HG02759 (cell line): ENCODE data around the gene SLC25A18.
"Not testable (repeated sequence)": the region's sequence is repeated elsewhere in the genome, so short reads cannot be mapped to it uniquely, and the experiment has no call there.

Experiments used
- ATAC-seq: cut with Tn5 transposase; IDR thresholded peaks from one replicate; pipeline ENCODE4 v1.9.1; 2021; ENCODE audit warnings: mild to moderate bottlenecking, moderate library complexity; ENCODE audit not compliant: unreplicated experiment

Gene SLC25A18

DNA sequence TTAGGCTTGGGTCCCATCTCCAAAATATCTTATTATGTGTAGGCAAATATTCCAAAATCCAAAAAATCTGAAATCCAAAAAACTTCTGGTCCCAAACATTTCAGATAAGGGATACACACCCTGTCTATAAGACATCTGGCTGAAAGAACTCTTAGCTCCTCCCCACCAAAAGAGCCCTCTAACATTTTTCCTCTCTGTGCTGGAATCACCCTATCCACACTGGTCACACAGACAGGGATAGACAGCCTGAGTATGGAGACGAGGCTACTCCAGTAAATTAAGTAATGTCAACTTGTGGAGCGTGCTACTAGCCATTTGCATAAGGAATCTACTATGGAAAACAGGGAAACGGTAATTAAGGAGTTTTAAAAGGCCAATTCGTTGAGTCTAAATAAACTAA is 40.4 kb downstream of the SLC25A18 start:
- no peak for ATAC-seq

DNA sequence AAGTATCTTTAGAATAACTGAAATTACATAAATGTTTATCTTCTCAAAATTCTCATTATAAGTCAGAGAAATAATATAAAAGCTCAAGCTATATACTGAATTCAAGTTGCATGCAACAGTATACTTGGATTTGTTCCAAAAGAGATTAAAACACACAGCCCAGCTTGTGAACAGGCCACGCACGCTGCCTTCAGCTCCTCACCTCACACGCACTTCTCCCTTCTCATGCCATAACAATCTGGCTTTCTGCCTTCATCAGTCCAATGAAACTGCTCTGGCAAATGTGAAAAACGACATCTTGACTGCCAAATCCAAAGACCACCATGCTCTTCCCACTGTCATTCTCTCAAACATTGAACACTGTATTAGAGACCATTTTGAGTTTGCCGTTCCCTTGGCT is 43.2 kb downstream of the SLC25A18 start:
- no peak for ATAC-seq

GRCh38 chr22:17607891-17608521 is 44.7 kb downstream of the SLC25A18 start:
- no peak for ATAC-seq

DNA sequence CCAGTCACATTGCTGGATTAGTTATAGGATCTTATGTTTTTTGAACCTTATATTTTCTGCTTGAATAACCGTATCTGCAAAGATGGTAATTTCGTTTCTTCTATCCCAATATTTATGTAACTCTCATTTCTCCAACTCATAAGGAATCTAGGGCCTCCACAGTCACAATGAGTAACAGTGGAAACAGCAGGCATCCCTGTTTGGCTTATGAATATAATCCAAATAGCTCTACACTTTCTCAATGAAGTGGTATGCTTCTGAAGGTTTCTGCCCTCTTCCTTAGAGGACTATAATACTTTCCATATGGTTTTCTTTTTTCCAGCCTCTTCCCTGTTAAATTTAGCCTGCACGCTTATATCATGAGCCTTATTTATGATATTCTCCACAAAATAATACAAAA is 48.8 kb downstream of the SLC25A18 start:
- ATAC-seq, result no peak

DNA sequence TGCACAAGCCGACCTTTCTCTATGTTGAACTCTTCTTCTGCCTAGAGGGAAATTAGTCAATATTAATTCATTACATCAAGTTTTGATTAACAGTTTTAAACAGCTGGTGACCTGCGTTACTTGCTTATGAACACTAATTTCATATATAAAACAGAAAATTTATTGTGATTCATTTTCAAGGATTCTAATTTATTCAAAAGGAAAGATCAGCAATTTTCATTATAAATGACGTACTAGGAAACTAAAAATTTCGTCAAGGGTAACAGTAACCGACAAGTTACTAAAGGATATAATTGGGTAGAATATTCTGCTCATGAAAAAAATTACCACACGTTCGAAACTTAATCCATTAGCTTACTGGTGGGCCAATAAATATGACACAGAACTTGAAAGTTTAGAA is 50.0 kb downstream of the SLC25A18 start:
- ATAC-seq, result no peak

- ATAC-seq, result no peak
These were observed 64.7 kb downstream of the SLC25A18 start for GRCh38 chr22:17627961-17628405.

- ATAC-seq, result peak; percentile 99
These were observed 65.3 kb downstream of the SLC25A18 start, which contains the start of gene ATP6V1E1 for GRCh38 chr22:17628406-17629172. Gene ATP6V1E1, minus strand, starts transcription at chr22:17628749. Its CDS starts 114 bp downstream, at chr22:17628635.

- ATAC-seq, result no peak
These were observed 65.8 kb downstream of the SLC25A18 start for GRCh38 chr22:17629173-17629489.

- no peak for ATAC-seq
These were observed 66.3 kb downstream of the SLC25A18 start for GRCh38 chr22:17629641-17630040.

GRCh38 chr22:17631076-17631565 is 67.8 kb downstream of the SLC25A18 start:
- no peak for ATAC-seq

GRCh38 chr22:17633217-17633997 is 70.1 kb downstream of the SLC25A18 start:
- no peak for ATAC-seq

DNA sequence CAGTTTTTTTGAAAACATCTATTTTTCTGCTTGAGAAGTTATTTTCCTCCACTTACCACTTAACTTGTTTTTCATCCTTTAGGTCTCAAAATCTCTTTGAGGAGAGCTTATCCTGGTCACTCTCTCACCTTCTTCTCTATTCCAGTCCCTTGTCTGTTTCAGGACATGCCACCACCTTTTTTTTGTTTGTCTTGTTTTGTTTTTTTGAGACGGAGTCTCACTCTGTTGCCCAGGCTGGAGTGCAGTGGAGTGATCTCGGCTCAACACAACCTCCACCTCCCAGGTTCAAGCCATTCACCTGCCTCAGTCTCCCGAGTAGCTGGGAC is 70.7 kb downstream of the SLC25A18 start:
- ATAC-seq, result no peak

DNA sequence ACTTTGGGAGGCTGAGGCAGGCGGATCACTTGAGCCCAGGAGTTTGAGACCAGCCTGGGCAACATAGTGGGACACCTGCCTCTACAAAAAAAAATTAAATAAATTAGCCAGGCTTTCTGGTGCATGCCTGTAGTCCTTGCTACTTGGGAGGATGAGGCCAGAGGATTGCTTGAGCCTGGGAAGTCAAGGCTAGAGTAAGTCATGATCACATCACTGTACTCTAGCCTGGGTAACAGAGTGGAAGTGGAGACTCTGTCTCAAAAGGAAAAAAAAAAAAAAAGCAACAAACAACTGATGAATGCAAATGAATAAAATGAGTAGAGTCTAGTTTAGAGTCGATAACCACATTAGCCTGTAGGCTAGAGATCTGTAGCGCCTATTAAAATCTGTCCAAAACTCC is 71.4 kb downstream of the SLC25A18 start:
- ATAC-seq, result no peak

GRCh38 chr22:17636850-17637249 is 73.6 kb downstream of the SLC25A18 start:
- not testable (repeated sequence) for ATAC-seq

- ATAC-seq, result no peak
These were observed 74.3 kb downstream of the SLC25A18 start for GRCh38 chr22:17637490-17638181.

- ATAC-seq, result peak; percentile 19
These were observed 74.8 kb downstream of the SLC25A18 start for GRCh38 chr22:17638182-17638431.

GRCh38 chr22:17638432-17639246 is 75.3 kb downstream of the SLC25A18 start, which contains the start of gene BCL2L13:
Gene BCL2L13, plus strand, starts transcription at chr22:17638757. Its CDS starts 16,955 bp downstream, at chr22:17655712.
- ATAC-seq, result peak; percentile 97

DNA sequence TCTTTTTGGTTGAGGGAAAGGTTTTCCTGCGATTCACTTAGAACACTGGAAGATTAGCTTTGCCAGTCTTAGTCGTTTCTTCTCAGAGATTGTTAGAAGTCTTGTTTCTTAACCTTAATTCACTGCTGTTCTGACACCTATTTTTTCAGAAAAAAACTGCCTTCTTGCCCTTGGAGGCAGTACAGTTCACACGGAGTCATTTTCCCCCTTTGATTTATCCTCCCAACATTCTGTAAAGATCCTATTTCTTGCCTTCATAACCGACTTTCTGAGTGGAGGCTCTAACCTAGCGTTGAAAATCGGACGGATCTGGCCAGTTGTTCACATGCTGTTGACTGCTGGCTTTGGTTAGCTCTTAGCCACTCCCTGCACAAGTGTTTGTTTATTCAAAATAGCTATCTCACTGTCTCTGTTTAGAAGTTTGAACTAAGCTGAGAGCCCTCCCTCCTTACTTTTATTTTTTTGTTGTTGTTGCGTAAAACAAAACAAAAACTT is 76.0 kb downstream of the SLC25A18 start:
- ATAC-seq, result peak; percentile 37
